Measurements from ENCODE around the gene PLCB1. TPM values are rescaled to one million over a fixed set of nuclear protein-coding genes. Genes with fewer than 3 reads are reported as not detected.
A peak's percentile ranks its signal among the peaks of the same experiment; 100 is the strongest.
"Not testable (repeated sequence)": the region's sequence is repeated elsewhere in the genome, so short reads cannot be mapped to it uniquely, and the experiment has no call there.

The PLCB1 gene
- total RNA-seq, 1 donor, result 35.4 TPM

GRCh38 chr20:8435285-8436035, 303.4 kb downstream of the PLCB1 start:
- no peak overlapping the region for H3K4me3 ChIP-seq (ENCODE audit: low read depth, low read length)
- DNase-seq (ENCODE audit: low read depth), result no peak
- TF ChIP-seq CTCF (IDR thresholded peaks at IDR 0.05; ENCODE audit: insufficient read depth, low read depth, low read length), result no peak

- H3K4me3 ChIP-seq (ENCODE audit: low read depth, low read length); DNase-seq (ENCODE audit: low read depth): not testable (repeated sequence)
Observed at GRCh38 chr20:8436938-8437337, 304.9 kb downstream of the PLCB1 start.

- DNase-seq (ENCODE audit: low read depth), result no peak
- TF ChIP-seq CTCF (IDR thresholded peaks at IDR 0.05; ENCODE audit: insufficient read depth, low read depth, low read length), result no peak
- no peak overlapping the region for H3K4me3 ChIP-seq (ENCODE audit: low read depth, low read length)
Observed at GRCh38 chr20:8438748-8439147, 306.7 kb downstream of the PLCB1 start.

- no peak for DNase-seq (ENCODE audit: low read depth)
- H3K4me3 ChIP-seq (ENCODE audit: low read depth, low read length), result no peak overlapping the region
- no peak for TF ChIP-seq CTCF (IDR thresholded peaks at IDR 0.05; ENCODE audit: insufficient read depth, low read depth, low read length)
Observed at GRCh38 chr20:8443464-8444072, 311.5 kb downstream of the PLCB1 start.

GRCh38 chr20:8447262-8448120, 315.4 kb downstream of the PLCB1 start:
- no peak for TF ChIP-seq CTCF (IDR thresholded peaks at IDR 0.05; ENCODE audit: insufficient read depth, low read depth, low read length)
- DNase-seq (ENCODE audit: low read depth), result no peak
- no peak overlapping the region for H3K4me3 ChIP-seq (ENCODE audit: low read depth, low read length)

- no peak for DNase-seq (ENCODE audit: low read depth)
- TF ChIP-seq CTCF (IDR thresholded peaks at IDR 0.05; ENCODE audit: insufficient read depth, low read depth, low read length), result no peak
- H3K4me3 ChIP-seq (ENCODE audit: low read depth, low read length), result no peak overlapping the region
Observed at GRCh38 chr20:8449123-8449522, 317.1 kb downstream of the PLCB1 start.

- H3K4me3 ChIP-seq (ENCODE audit: low read depth, low read length), result no peak overlapping the region
- TF ChIP-seq CTCF (IDR thresholded peaks at IDR 0.05; ENCODE audit: insufficient read depth, low read depth, low read length), result peak; percentile 68
- peak; percentile 79 for DNase-seq (ENCODE audit: low read depth)
Observed at GRCh38 chr20:8454137-8454712, 322.2 kb downstream of the PLCB1 start.

Measured in fibroblast of villous mesenchyme (primary cell).